ENCODE measurements around the gene MFN2. TPM values are rescaled to one million over a fixed set of nuclear protein-coding genes. Genes with fewer than 3 reads are reported as not detected.

The MFN2 gene
- polyA plus RNA-seq, 1 experiment, result 62.5 TPM

- CTCF ChIA-PET, result interaction anchor here (0.6 kb wide), 1 partner anchor 25 kb away, joined by 3 read pairs; no protein-coding TSS in a partner anchor
Measured at GRCh38 chr1:11980676-11980972, 380 bp downstream of the MFN2 start.

DNA sequence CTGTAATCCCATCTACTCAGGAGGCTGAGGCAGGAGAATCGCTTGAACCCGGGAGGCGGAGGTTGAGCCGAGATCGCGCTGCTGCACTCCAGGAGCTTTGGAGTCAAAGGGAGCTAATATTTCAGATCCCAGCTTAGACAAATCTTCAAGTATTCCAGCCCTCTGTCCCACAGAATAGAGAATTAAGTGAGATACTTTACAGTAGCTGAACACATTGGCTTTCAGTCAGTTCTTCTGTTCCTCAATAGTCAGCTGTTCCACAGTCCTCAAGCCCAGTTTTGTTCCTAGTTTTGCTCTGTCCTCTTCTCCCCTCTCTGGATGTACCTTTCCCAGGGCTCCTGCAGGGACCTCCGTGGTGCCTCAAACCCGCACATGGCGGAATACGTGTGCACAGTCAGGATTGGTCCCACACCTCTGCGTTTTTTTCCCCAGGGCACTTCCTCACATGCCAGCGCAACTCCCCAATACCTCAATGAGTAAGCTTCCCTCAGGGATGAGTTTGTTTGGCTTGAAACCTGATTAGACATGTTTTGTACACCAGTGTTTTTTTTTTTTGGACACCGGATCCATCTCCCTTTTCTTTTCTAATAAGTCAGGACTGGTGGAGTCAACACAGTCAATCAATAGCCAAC, 1.2 kb downstream of the MFN2 start:
- ChIA-PET CTCF (interaction anchor here (1.3 to 1.5 kb wide), 3 partner anchors 12 to 143 kb away, joined by 3 to 5 read pairs (median 3); no protein-coding TSS in a partner anchor), POLR2A (no interaction called here)
- no peak for DNase-seq (ENCODE audit: low read depth)
- Histone ChIP-seq H3K36me3 (ENCODE audit: control insufficient read depth, insufficient read depth, low read length) (peaks cover 8% of the 10 kb centered on the region), H3K4me3 (ENCODE audit: low read depth, low read length) (no peak overlapping the region; the same call in 1 of the 2 replicates), H3K27me3 (ENCODE audit: control insufficient read depth, insufficient read depth, low read length) (no peaks in the 10 kb centered on the region)
- TF ChIP-seq CTCF (IDR thresholded peaks at IDR 0.05; ENCODE audit: insufficient read depth, low read depth, low read length), result no peak

More at GRCh38 chr1:11980676-11980972, 380 bp downstream of the MFN2 start:
- DNase-seq (ENCODE audit: low read depth), result no peak
- TF ChIP-seq CTCF (IDR thresholded peaks at IDR 0.05; ENCODE audit: insufficient read depth, low read depth, low read length), result no peak
- Histone ChIP-seq H3K36me3 (ENCODE audit: control insufficient read depth, insufficient read depth, low read length) (peaks cover 7% of the 10 kb centered on the region), H3K27me3 (ENCODE audit: control insufficient read depth, insufficient read depth, low read length) (no peaks in the 10 kb centered on the region), H3K4me3 (ENCODE audit: low read depth, low read length) (peak overlapping the region; percentile 78)
- POLR2A ChIA-PET, result interaction anchor here (1.2 kb wide), 1 partner anchor 72 kb away, joined by 7 read pairs; no protein-coding TSS in a partner anchor

GRCh38 chr1:11982010-11982392, 1.8 kb downstream of the MFN2 start:
- ChIA-PET POLR2A (no interaction called here), CTCF (interaction anchor here (1.3 to 1.5 kb wide), 3 partner anchors 11 to 144 kb away, joined by 3 to 5 read pairs (median 3); no protein-coding TSS in a partner anchor)
- TF ChIP-seq CTCF (IDR thresholded peaks at IDR 0.05; ENCODE audit: insufficient read depth, low read depth, low read length), result peak; percentile 37; the same call in 1 of the 2 replicates
- no peak for DNase-seq (ENCODE audit: low read depth)
- Histone ChIP-seq H3K27me3 (ENCODE audit: control insufficient read depth, insufficient read depth, low read length) (no peaks in the 10 kb centered on the region), H3K4me3 (ENCODE audit: low read depth, low read length) (no peak overlapping the region), H3K36me3 (ENCODE audit: control insufficient read depth, insufficient read depth, low read length) (peaks cover 8% of the 10 kb centered on the region)

GRCh38 chr1:11984121-11984520, 3.9 kb downstream of the MFN2 start:
- TF ChIP-seq CTCF (IDR thresholded peaks at IDR 0.05; ENCODE audit: insufficient read depth, low read depth, low read length), result no peak
- POLR2A ChIA-PET, result no interaction called here
- H3K4me3 ChIP-seq (ENCODE audit: low read depth, low read length), result no peak overlapping the region
- peaks cover 8% of the 10 kb centered on the region for H3K36me3 ChIP-seq (ENCODE audit: control insufficient read depth, insufficient read depth, low read length)
- no peak for DNase-seq (ENCODE audit: low read depth)
- CTCF ChIA-PET, result no interaction called here
- no peaks in the 10 kb centered on the region for H3K27me3 ChIP-seq (ENCODE audit: control insufficient read depth, insufficient read depth, low read length)

- H3K36me3 ChIP-seq (ENCODE audit: control insufficient read depth, insufficient read depth, low read length), result peaks cover 8% of the 10 kb centered on the region
- no peak for TF ChIP-seq CTCF (IDR thresholded peaks at IDR 0.05; ENCODE audit: insufficient read depth, low read depth, low read length)
- ChIA-PET POLR2A (no interaction called here), CTCF (no interaction called here)
- H3K27me3 ChIP-seq (ENCODE audit: control insufficient read depth, insufficient read depth, low read length), result no peaks in the 10 kb centered on the region
- no peak overlapping the region for H3K4me3 ChIP-seq (ENCODE audit: low read depth, low read length)
- DNase-seq (ENCODE audit: low read depth), result no peak
Measured at GRCh38 chr1:11984576-11984975, 4.3 kb downstream of the MFN2 start.

Measured in BJ (cell line).